ENCODE data around the gene SLC17A2.

The SLC17A2 gene

GRCh38 chr6:25889877-25890853, 40.3 kb downstream of the SLC17A2 start:
- TF ChIP-seq GATA2 (IDR thresholded peaks at IDR 0.05; ENCODE audit: low read depth, low read length) (no peak), GATA3 (IDR thresholded peaks at IDR 0.05; ENCODE audit: low read depth, low read length) (no peak)

- TF ChIP-seq GATA3 (IDR thresholded peaks at IDR 0.05; ENCODE audit: low read depth, low read length) (no peak), GATA2 (IDR thresholded peaks at IDR 0.05; ENCODE audit: low read depth, low read length) (no peak)
These were observed 41.9 kb downstream of the SLC17A2 start for GRCh38 chr6:25888626-25889025.

- no peak for TF ChIP-seq GATA2 (IDR thresholded peaks at IDR 0.05; ENCODE audit: low read depth, low read length)
- TF ChIP-seq GATA3 (IDR thresholded peaks at IDR 0.05; ENCODE audit: low read depth, low read length) = no peak
These were observed 44.4 kb downstream of the SLC17A2 start for GRCh38 chr6:25886066-25886465.

- TF ChIP-seq GATA2 (IDR thresholded peaks at IDR 0.05; ENCODE audit: low read depth, low read length) (no peak), GATA3 (IDR thresholded peaks at IDR 0.05; ENCODE audit: low read depth, low read length) (no peak)
These were observed 46.5 kb downstream of the SLC17A2 start for GRCh38 chr6:25883991-25884390.

GRCh38 chr6:25883536-25883935, 47.0 kb downstream of the SLC17A2 start:
- TF ChIP-seq GATA2 (IDR thresholded peaks at IDR 0.05; ENCODE audit: low read depth, low read length) (no peak), GATA3 (IDR thresholded peaks at IDR 0.05; ENCODE audit: low read depth, low read length) (no peak)

- TF ChIP-seq GATA2 (IDR thresholded peaks at IDR 0.05; ENCODE audit: low read depth, low read length) (no peak), GATA3 (IDR thresholded peaks at IDR 0.05; ENCODE audit: low read depth, low read length) (no peak)
These were observed 48.4 kb downstream of the SLC17A2 start for GRCh38 chr6:25882051-25882496.

- no peak for TF ChIP-seq GATA3 (IDR thresholded peaks at IDR 0.05; ENCODE audit: low read depth, low read length)
- no peak for TF ChIP-seq GATA2 (IDR thresholded peaks at IDR 0.05; ENCODE audit: low read depth, low read length)
These were observed 49.9 kb downstream of the SLC17A2 start for GRCh38 chr6:25880601-25881000.

GRCh38 chr6:25878721-25879322, 51.7 kb downstream of the SLC17A2 start:
- no peak for TF ChIP-seq GATA2 (IDR thresholded peaks at IDR 0.05; ENCODE audit: low read depth, low read length)
- TF ChIP-seq GATA3 (IDR thresholded peaks at IDR 0.05; ENCODE audit: low read depth, low read length) = no peak

- TF ChIP-seq GATA3 (IDR thresholded peaks at IDR 0.05; ENCODE audit: low read depth, low read length) (no peak), GATA2 (IDR thresholded peaks at IDR 0.05; ENCODE audit: low read depth, low read length) (no peak)
These were observed 54.4 kb downstream of the SLC17A2 start for GRCh38 chr6:25875926-25876602.

- TF ChIP-seq GATA3 (IDR thresholded peaks at IDR 0.05; ENCODE audit: low read depth, low read length) = no peak
- no peak for TF ChIP-seq GATA2 (IDR thresholded peaks at IDR 0.05; ENCODE audit: low read depth, low read length)
These were observed 55.0 kb downstream of the SLC17A2 start for GRCh38 chr6:25875563-25875905.

GRCh38 chr6:25874822-25875562, 55.5 kb downstream of the SLC17A2 start:
- TF ChIP-seq GATA2 (IDR thresholded peaks at IDR 0.05; ENCODE audit: low read depth, low read length) = no peak
- TF ChIP-seq GATA3 (IDR thresholded peaks at IDR 0.05; ENCODE audit: low read depth, low read length) = no peak

- no peak for TF ChIP-seq GATA2 (IDR thresholded peaks at IDR 0.05; ENCODE audit: low read depth, low read length)
- TF ChIP-seq GATA3 (IDR thresholded peaks at IDR 0.05; ENCODE audit: low read depth, low read length) = no peak
These were observed 56.4 kb downstream of the SLC17A2 start, which contains the start of gene SLC17A3 for GRCh38 chr6:25874118-25874517. TSS of gene SLC17A3 (minus strand) at chr6:25874243. CDS start at chr6:25868387, 5,856 bp downstream.

- TF ChIP-seq GATA3 (IDR thresholded peaks at IDR 0.05; ENCODE audit: low read depth, low read length) (no peak), GATA2 (IDR thresholded peaks at IDR 0.05; ENCODE audit: low read depth, low read length) (no peak)
These were observed 57.7 kb downstream of the SLC17A2 start for GRCh38 chr6:25872814-25873213.

All from SH-SY5Y (cell line).